GM12864 (cell line): ENCODE results near the gene PEX5.

Experiments
- DNase-seq: peaks from one replicate; pipeline ENCODE4 v3.0.0-alpha.2; 2011; ENCODE audit warnings: low read depth
- H3K4me3 ChIP-seq: 2 replicates; pipeline ENCODE4 v1.5.1; 2011; ENCODE audit warnings: mild to moderate bottlenecking, low read depth, low read length, control low read depth
- CTCF ChIP-seq: IDR thresholded peaks from 2 replicates; pipeline ENCODE4 v1.5.1; 2011; ENCODE audit warnings: low read depth, mild to moderate bottlenecking, moderate library complexity, low read length, control low read depth, inconsistent platforms; ENCODE audit errors: missing control alignments

Gene PEX5

DNA sequence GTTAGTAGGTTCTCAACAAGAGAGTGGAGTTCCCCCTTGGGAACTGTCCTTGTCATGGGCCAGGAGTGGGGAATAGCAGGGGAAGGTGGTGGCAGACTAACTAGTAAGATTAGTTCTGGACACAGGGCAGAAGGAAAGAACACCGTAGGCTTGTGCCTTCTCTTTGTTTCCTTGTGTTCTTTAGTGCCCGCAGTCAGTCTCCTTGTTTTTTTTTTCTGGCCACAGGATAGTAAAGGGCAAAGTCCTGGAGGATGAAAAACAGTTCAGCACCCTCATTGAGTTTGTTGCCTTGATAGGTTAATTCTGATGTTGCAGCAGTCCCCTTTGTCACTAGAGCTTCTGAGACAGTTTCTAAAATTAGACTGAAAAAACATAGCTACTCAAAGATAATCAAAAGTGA, 8.4 kb downstream of the PEX5 start:
- DNase-seq = no peak
- TF ChIP-seq CTCF = no peak
- H3K4me3 ChIP-seq = no peak overlapping the region

- no peak for TF ChIP-seq CTCF
- DNase-seq = no peak
- no peak overlapping the region for H3K4me3 ChIP-seq
Observed at GRCh38 chr12:7203109-7203508, 13.6 kb downstream of the PEX5 start.

GRCh38 chr12:7205091-7205490, 15.6 kb downstream of the PEX5 start:
- no peak for TF ChIP-seq CTCF
- H3K4me3 ChIP-seq = no peak overlapping the region
- no peak for DNase-seq

- no peak for TF ChIP-seq CTCF
- no peak for DNase-seq
- no peak overlapping the region for H3K4me3 ChIP-seq
Observed at GRCh38 chr12:7206691-7207090, 17.2 kb downstream of the PEX5 start.

DNA sequence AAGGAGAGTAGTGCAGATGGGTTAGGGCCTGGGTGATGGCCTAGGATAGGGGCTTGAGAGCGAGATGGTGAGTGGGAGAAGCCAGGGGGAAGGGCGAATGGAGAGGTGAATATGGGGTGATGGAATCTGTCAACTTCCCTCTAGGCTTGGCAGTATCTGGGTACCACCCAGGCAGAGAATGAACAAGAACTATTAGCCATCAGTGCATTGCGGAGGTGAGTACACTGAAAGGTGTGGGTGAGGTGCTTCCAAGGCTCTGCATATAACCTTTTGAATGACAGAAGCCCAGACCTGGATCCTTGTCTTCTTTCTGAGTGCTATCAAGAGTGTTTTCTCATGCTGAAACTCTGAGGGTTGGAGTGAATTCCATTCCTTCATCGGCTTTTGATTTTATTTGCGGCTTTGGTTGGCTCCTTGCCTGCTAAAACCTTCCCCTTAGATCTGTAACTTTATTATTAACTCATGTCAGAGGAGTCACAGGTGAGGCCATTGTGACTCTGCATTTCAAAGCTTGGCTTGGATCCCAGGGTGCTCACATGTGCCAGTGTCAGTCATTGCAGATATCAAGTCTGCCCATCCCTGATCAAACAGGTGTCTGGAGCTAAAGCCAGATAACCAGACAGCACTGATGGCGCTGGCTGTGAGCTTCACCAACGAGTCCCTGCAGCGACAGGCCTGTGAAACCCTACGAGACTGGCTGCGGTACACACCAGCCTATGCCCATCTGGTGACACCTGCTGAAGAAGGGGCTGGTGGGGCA, 18.6 kb downstream of the PEX5 start:
- no peak overlapping the region for H3K4me3 ChIP-seq
- TF ChIP-seq CTCF = no peak
- DNase-seq = no peak

GRCh38 chr12:7209958-7210357, 20.5 kb downstream of the PEX5 start:
- no peak for TF ChIP-seq CTCF
- DNase-seq = no peak
- H3K4me3 ChIP-seq = no peak overlapping the region

- no peak for DNase-seq
- no peak for TF ChIP-seq CTCF
- no peak overlapping the region for H3K4me3 ChIP-seq
Observed at GRCh38 chr12:7210642-7211151, 21.2 kb downstream of the PEX5 start.
